ENCODE measurements around the gene CNIH4.
"Not testable (repeated sequence)": the region's sequence is repeated elsewhere in the genome, so short reads cannot be mapped to it uniquely, and the experiment has no call there.

Gene CNIH4

GRCh38 chr1:224402472-224403036, 45.9 kb downstream of the CNIH4 start:
- DNase-seq (ENCODE audit: low spot score): no peak

GRCh38 chr1:224404916-224405603, 48.4 kb downstream of the CNIH4 start:
- DNase-seq (ENCODE audit: low spot score): no peak

- DNase-seq (ENCODE audit: low spot score): no peak
These were observed 48.9 kb downstream of the CNIH4 start for GRCh38 chr1:224405604-224405970.

GRCh38 chr1:224406216-224406615, 49.5 kb downstream of the CNIH4 start:
- DNase-seq (ENCODE audit: low spot score): peak; percentile 8

- DNase-seq (ENCODE audit: low spot score): no peak
These were observed 51.1 kb downstream of the CNIH4 start for GRCh38 chr1:224407571-224408293.

- DNase-seq (ENCODE audit: low spot score): no peak
These were observed 51.6 kb downstream of the CNIH4 start for GRCh38 chr1:224408294-224408590.

- DNase-seq (ENCODE audit: low spot score): no peak
These were observed 55.1 kb downstream of the CNIH4 start for GRCh38 chr1:224411766-224412165.

GRCh38 chr1:224420106-224420505, 63.4 kb downstream of the CNIH4 start:
- DNase-seq (ENCODE audit: low spot score): no peak

- DNase-seq (ENCODE audit: low spot score): no peak
These were observed 68.7 kb downstream of the CNIH4 start for GRCh38 chr1:224425279-224425884.

- not testable (repeated sequence) for DNase-seq (ENCODE audit: low spot score)
These were observed 70.2 kb downstream of the CNIH4 start for GRCh38 chr1:224426869-224427268.

- peak; percentile 71 for DNase-seq (ENCODE audit: low spot score)
These were observed 70.7 kb downstream of the CNIH4 start for GRCh38 chr1:224427346-224427745.

- DNase-seq (ENCODE audit: low spot score): not testable (repeated sequence)
These were observed 72.0 kb downstream of the CNIH4 start for GRCh38 chr1:224428713-224429112.
